A172 (cell line): ENCODE measurements around the gene TXNRD1. TPM values are rescaled to one million over a fixed set of nuclear protein-coding genes. Genes with fewer than 3 reads are reported as not detected.
"Not testable (repeated sequence)": the region's sequence is repeated elsewhere in the genome, so short reads cannot be mapped to it uniquely, and the experiment has no call there.

Source experiments
- DNase-seq: peaks from one replicate; pipeline ENCODE4 v3.0.0-alpha.2; 2015; ENCODE audit warnings: low spot score
- total RNA-seq: library from RNA; depleted of rRNA; stranded (reverse); fragments of >200 nt; shearing (Covaris generic); gene quantifications from 2 replicates; pipeline ENCODE4 v1.2.3, GENCODE V29; 2014

TXNRD1 gene
- total RNA-seq, 1 experiment from 2014 or later, result 939 TPM

- no peak for DNase-seq
Measured at GRCh38 chr12:104323899-104324298, 108.3 kb downstream of the TXNRD1 start.

GRCh38 chr12:104328278-104328677 is 112.7 kb downstream of the TXNRD1 start:
- not testable (repeated sequence) for DNase-seq

- DNase-seq, result no peak
Measured at GRCh38 chr12:104328790-104329189, 113.2 kb downstream of the TXNRD1 start.

GRCh38 chr12:104329707-104330532 is 114.3 kb downstream of the TXNRD1 start:
- no peak for DNase-seq

- no peak for DNase-seq
Measured at GRCh38 chr12:104331376-104331775, 115.8 kb downstream of the TXNRD1 start.

GRCh38 chr12:104332273-104332672 is 116.7 kb downstream of the TXNRD1 start:
- DNase-seq, result not testable (repeated sequence)

- DNase-seq, result no peak
Measured at GRCh38 chr12:104333692-104334255, 118.2 kb downstream of the TXNRD1 start.

- peak; percentile 51 for DNase-seq
Measured at GRCh38 chr12:104334581-104334980, 119.0 kb downstream of the TXNRD1 start.

GRCh38 chr12:104336115-104336514 is 120.5 kb downstream of the TXNRD1 start:
- no peak for DNase-seq

- no peak for DNase-seq
Measured at GRCh38 chr12:104337030-104337558, 121.5 kb downstream of the TXNRD1 start.

GRCh38 chr12:104339663-104340062 is 124.1 kb downstream of the TXNRD1 start:
- DNase-seq, result no peak

- DNase-seq, result no peak
Measured at GRCh38 chr12:104340177-104340576, 124.6 kb downstream of the TXNRD1 start.

GRCh38 chr12:104340925-104341611 is 125.5 kb downstream of the TXNRD1 start:
- DNase-seq, result no peak

GRCh38 chr12:104342147-104342546 is 126.6 kb downstream of the TXNRD1 start:
- DNase-seq, result no peak

- DNase-seq, result no peak
Measured at GRCh38 chr12:104342635-104343249, 127.2 kb downstream of the TXNRD1 start.

- DNase-seq, result no peak
Measured at GRCh38 chr12:104344682-104345081, 129.1 kb downstream of the TXNRD1 start.

- DNase-seq, result no peak
Measured at GRCh38 chr12:104345234-104346066, 129.9 kb downstream of the TXNRD1 start.

- no peak for DNase-seq
Measured at GRCh38 chr12:104347374-104348075, 131.9 kb downstream of the TXNRD1 start.

- DNase-seq, result no peak
Measured at GRCh38 chr12:104348283-104348993, 132.9 kb downstream of the TXNRD1 start.

- no peak for DNase-seq
Measured at GRCh38 chr12:104348994-104349494, 133.5 kb downstream of the TXNRD1 start.
